M059J (cell line): ENCODE measurements around the gene CSTPP1. TPM values are rescaled to one million over a fixed set of nuclear protein-coding genes. Genes with fewer than 3 reads are reported as not detected.
"Not testable (repeated sequence)": the region's sequence is repeated elsewhere in the genome, so short reads cannot be mapped to it uniquely, and the experiment has no call there.

ENCODE experiments used
- DNase-seq: peaks from one replicate; pipeline ENCODE4 v3.0.0-alpha.2; 2012; ENCODE audit warnings: low read depth
- total RNA-seq: library from RNA; depleted of rRNA; stranded (reverse); fragments of >200 nt; shearing (Covaris generic); gene quantifications from 2 replicates; pipeline ENCODE4 v1.2.3, GENCODE V29; 2014

Gene CSTPP1
- total RNA-seq, 1 experiment from 2014 or later = 46.6 TPM

DNA sequence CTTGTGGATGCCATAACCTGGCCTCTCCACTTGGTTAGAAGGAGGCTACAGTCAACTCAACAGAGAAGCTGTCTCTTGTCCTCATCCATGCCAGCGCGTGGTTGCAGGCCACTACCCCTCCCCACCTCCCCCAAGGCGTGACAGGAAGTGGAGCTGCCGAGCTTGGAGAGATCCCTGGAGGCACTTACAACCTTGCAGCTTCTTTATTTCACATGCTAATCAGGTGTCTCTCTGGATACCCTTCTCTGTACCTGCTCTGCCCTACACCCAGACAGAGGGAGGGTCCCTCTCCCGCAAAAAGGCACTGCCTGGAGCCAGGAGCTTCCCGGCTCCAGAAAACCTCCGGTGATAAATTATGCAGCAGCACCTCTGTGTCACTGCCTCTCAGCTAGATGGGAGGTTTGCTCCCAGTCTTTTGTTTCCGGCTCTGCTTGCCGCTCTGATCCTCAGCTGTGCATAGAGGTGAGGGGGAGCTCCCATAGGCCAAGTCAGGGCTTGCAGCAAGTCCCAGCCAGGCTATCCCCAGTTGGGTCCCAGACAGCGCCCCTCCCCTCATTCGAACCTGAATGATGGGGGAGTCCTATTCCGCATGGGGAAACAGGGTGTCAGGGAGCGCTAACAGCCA, 23.9 kb upstream of the CSTPP1 start:
- DNase-seq = peak; percentile 37

DNA sequence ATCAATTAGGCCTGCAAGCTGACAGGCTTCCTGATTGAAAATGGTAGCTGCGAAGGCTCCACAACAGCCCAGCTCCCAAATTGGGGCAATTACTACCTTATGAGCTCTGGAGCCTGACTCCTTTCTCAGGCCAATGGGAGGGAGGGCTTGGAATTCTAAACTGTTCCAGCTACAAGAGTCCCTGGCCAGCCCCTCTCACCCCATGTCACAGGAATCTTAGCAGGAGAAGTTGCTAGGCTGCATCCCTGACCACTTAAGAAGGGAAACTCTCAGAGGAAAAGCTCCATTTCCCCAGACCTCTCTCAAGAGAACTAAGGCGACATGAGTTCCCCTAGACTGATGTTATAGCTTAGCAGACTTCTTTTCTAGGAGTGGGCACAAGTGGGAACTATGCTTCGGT, 23.1 kb upstream of the CSTPP1 start:
- no peak for DNase-seq

DNA sequence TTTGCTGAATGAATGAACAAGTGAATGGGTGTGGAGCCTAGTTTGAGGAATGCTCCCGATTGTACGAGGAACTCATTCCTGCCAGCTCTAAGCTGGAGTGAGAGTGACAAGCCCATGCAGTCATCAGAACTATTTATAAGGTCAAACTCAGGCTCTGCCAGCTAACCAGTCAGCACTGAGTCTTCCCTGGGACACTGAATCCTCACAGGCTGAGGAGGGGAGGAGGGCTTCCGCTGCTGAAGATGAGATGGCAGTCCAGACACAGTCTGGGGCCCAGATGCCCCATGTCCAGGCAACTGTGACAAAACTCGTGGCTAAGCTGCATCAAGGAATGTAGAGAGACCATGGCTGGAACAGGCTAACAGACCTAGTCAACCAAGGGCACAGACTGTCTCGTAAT, 22.2 kb upstream of the CSTPP1 start:
- DNase-seq = peak; percentile 57

DNA sequence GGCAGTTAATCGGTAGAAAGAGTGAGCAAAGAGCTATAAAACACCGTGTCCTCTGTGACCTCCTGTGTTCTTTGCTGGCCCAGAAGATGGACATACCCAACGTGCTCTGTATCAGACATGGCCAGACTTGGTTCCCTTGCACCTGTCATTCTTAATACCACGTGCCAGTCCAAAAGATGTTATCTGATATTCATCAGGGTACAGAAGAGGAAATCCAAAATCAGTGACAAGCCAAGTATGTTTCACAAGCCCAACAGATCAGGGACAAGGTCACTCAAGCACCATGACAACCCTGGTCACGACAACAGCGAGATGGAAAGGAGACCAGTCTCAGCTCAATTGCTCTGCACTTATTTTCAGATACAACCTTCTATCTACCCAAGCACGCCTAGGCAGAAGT, 21.7 kb upstream of the CSTPP1 start:
- no peak for DNase-seq

DNA sequence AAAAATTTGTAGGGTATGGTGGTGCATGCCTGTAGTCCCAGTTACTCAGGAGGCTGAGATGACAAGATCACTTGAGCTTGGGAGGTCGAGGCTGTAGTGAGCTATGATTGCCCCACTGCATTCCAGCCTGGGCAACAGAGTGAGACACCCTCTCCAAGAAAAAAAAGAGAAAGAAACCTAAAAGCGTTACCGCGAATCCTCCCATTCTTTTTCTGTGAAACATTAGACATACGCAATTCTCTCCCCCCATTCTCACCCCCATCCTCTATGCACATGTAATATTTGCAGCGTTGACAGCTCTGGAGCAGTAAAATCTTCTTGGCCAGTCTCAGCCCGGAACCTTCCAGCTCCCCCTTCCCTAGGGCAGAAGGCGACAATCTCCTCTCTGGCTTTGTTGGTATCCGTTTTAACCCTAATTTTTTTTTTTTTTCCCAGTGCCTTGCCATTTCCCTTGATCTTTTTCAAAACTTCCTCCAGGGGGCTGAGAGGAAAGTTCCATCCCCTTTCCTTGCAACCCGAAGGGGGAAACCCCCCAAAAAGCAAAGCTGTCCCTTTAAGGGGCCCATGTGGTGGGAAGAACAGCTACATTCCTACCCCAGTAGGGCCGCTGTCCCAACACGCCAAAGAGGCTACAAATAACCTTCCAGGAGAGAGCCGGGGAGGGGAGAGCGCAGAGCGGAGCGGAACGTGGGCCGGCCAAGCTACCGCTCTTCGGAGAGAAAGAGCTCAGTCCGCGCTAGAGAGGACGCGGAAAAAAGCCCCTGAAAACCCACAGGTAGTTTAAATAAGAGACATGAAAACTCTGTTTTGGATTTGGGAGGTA, 20.1 kb upstream of the CSTPP1 start:
- DNase-seq = peak; percentile 70

DNA sequence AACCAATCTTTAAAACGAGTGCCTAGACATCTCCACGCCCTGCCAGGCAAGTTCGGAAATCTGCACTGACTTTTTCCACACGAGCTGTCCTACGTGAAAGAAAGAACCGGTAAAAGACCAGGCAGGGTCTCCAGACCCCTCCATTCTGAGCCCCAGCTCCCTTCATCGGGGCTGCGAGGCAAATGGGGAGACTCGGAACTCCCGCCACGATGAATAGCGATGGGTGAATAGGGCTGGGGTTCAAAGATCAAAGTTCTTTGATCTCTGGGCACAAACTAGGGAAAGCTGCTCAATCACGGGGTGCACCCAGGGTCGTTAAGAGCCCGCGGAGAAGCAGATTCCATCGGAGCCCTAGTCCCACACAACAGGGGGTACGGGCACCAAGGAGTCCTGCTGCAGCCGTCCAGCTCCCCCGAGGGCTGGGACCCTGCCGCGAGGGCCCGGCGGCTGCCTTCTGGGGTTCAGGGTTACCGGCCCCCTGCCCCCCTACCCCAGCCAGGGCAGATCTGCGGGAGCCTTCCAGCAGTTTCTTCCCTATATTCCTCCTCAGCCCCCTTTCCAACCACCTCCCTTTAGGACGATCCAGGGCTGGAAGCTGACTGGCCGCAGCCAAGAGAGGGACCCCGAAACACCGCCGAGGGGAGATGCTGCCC, 19.3 kb upstream of the CSTPP1 start:
- no peak for DNase-seq

DNA sequence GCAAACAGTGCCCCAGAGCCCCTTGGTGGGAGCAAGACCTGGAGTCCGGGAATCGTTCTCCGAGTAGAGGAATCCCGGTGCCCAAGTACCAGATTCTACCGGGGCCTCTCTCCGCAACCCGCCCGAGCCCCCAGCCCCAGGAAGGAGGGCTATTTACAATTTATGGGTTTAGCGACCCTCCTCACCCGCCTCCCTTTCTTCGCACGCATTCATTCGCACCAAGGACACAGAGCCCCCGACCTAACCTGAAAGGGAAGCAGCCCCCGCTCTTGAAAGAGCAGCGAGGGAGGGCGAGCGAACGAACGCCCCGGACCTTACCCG, 18.8 kb upstream of the CSTPP1 start:
- no peak for DNase-seq

DNA sequence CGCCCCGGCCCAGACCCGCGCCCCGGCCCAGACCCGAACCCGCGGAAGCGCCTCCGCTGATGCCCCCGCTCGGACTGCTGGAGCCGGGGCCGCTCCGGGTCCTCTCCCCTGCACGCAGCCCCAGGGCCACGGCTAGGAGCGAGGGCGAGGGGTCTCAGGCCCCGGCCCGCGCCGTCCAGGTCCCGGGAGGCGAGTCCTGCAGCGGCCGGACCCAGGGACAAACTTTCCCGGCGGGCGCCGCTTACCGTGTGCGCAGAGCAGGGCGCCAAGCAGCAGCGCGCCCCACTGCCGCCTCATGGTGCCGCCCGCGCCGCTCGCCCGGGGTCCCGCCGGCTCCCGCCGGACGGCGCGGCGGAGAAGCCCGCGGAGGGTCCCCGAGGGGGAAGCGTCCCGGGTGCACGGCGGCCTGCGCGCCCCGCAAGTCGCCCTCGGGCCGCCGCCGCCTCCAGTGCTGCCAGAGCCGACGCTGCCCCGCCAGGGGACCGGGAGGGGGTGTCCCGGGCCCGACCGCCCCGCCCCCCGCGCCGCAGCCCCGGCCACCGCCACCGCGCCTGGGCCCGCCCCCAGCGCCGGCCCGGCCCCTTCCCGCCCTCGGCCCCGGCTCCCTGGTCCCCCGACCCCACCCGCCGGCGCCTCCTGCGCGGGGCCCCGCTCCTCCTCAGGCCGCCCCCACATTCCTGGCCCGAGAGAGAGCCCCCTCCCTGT, 18.3 kb upstream of the CSTPP1 start, which contains the start of gene LRP4:
Gene LRP4, minus strand, starts transcription at position 468 of the 705 bp plus-strand sequence. Its CDS starts 171 bp downstream, at position 297.
- peak; percentile 48 for DNase-seq

DNA sequence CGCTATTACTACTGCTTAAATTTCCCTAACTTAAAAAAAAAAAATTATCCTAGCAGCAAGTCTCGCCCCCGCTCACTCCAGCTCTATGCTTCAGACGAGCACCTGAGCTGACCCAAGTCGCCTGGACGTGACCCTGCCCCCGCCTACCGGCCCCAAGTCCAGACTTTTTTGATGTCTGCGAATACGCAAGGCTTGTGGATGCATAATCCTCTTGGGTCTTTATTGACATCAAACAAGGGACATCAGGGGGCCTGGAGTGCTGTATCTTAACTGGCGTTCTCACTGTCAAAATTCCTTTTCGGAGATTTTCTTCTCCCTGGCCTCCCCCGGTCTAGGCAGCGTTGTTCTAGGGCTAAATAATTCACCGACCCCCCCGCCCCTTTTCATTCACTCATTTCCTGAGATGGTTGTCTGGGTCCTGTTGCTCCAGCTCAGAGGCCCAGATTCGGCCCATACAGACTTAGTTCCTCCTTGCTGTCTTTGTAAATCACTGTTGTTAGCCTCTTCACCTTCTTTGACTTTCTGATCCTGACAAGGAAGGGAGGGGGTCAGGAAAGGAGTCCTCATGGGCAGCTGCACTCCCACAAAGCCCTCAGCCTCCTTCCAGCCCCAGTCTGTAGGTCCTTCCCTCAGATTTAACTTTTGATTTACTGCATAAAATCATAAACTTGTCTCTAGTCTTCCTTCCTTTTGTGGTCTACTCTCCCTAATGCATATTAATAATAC, 17.6 kb upstream of the CSTPP1 start:
- DNase-seq = no peak

DNA sequence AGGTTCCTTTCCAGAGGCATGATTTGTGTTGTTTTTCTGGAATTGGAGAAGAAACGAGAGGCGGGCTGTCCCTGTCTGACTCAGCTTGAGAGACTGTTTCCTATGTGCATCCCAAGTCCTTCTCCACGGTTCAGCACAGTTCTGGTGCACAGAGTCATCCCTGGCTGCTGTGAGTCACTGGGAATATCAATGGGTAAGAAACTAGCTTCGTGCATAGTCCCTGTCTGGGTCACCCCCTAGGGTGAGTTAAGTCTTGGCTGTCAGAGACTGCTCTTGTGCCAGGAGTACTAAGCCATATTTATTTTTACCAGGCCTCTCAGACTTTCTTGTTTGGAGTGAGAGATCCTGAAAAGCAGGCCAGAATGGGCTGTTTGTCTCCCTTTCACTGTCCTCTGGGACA, 15.8 kb upstream of the CSTPP1 start:
- peak; percentile 99 for DNase-seq

DNA sequence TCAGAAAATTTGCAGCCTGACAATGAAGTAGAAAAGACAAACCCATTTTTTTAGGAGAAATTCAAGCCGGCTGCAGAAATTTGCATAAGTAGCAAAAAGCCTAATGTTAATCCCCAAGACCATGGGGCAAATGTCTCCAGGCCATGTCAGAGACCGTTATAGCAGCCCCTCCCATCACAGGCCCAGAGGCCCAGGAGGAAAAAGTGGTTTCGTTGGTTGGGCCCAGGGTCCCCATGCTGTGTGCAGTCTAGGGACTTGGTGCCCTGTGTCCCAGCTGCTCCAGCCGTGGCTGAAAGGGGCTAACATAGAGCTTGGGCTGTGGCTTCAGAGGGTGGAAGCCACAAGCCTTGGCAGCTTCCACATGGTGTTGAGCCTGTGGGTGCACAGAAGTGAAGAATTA, 8.6 kb upstream of the CSTPP1 start:
- not testable (repeated sequence) for DNase-seq

DNA sequence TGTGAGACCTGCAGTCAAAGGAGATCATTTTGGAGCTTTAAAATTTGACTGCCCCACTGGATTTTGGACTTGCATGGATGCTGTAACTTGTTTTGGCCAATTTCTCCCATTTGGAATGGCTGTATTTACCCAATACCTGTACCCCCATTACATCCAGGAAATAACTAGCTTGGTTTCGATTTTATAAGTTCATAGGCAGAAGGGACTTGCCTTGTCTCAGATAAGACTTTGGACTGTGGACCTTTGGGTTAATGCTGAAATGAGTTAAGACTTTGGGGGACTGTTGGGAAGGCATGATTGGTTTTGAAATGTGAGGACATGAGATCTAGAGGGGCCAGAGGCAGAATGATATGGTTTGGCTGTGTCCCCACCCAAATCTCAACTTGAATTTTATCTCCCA, 7.9 kb upstream of the CSTPP1 start:
- DNase-seq = not testable (repeated sequence)

DNA sequence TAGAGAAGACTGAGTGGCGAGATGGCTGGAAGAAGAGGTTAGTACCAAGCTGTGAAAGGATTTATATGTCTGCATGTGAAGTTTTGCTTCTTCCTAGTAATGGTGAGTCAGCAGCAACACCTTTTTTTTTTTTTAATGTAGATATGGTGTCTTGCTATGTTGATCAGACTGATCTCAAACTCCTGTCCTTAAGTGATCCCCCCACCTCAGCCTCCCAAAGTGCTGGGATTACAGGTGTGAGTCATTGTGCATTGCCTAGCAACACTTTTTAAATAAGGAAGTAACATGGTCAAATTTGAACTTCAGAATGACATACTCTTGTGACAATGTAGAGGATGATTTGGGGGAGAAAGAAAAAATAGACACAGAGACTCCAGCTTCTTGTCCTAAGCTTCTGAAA, 6.5 kb upstream of the CSTPP1 start:
- peak; percentile 97 for DNase-seq

DNA sequence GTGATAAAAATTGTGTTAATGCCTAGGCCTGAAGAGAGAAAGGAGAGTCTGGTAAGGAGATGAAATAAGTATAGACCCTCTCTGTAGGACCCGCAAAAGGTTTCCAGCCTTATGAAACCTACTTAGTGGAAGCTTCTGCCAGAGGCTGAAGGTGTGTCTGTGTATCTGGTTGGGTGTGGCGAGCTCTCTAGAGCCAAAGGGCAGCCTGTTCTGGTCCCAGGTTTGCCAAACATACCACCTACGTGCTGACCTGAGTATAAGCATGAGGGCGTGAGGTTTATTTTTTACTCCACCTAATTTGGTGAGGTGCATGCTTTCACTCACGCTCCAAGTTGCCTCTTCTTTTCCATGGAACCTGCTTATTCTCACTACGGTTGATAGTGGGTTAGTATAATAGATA, 5.6 kb downstream of the CSTPP1 start:
- no peak for DNase-seq

DNA sequence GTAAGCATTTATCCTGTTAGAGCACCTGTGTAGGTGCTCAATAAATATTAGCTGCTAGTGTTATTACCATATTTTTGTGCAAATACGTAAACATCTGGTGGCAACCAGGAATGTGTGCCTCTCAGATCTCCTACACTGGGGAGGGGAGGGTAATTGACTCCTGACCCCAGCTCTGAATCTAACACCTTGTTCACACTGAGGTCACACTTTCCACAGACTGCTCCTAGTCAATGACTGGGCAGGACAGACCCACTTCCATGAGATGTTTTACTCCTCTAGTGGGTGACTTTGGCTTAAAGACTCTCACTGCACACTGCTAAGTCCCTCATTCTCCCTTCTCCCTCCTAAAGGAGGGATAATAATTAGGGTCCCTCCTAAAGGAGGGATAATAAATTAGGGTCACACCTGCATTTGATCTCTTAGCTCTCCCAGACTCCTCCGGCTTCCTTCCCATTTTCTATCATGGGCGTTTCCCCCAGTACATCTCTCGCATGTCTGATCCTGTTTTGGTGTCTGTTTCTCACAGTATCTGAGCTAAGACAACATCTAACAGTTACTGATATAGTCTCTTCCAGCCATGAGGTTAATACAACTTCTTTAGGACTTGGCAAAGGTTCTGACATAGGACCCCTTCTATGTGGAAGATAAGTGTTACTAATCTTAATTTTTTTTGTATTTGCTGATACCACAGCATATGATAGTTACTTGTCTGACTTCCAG, 8.0 kb downstream of the CSTPP1 start:
- DNase-seq = no peak

DNA sequence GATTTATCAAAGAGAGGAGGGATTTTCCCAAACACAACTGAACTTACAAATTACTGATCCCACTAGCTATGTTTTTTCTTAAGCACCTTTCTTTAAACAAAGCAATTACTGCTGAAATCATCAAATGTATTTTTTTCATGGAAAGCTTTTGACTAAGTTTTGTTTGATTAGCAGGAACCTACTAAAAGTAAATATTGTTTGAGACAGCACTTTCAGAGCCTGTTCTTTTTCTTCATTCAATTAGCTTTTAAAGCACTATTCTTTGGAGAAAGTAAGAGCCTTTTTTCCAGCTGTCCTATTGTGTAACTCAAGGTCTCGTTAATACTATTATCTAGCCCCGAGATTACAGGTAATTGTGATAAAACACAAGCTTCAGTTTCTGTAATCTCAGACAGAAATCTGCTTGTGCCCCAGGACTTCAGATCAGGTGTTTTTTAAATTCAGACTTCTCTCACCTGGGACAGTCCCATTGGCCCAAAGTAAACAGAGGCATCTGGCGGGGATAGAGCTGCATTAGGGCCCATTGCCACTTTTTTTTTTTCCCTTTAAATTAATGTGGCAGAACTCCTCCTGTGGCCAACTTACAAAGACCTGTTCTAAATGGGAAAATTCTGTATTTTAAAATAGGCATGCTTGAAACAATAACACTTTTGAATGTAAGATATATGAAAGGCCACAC, 11.0 kb downstream of the CSTPP1 start:
- DNase-seq = no peak

DNA sequence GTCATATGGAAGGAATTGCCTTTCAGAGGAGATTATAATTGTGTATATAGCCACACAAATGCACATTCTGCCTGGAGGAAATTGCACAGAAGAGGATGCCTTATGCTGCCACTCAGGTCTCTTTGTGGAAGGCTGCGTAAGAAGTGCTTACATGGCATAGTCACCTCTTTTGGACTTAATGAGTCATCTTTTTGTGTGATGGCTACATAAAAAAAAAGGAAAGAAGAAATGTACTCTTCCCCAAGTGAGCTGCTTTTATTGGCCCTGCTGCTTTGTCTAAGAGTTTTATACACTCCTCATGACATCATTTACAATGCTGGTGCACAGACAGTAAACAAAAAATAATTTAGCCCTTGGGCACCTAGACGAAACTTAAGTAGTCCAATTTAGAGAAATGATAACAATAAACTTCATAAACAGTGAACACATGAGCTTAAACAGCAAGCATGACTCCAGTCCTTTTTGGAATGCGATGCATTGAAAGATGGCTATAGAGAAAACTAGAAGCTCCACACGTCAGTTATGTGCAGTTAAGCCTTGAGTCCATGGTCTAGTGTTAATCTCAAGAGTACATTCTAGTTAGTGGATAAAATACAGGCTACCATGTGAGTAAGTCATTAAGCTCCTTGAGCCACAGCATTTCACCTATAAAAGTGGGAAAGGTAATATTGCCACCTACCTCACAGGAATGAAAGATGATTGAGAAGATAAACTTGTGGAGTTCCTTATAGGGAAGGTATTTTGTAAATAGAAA, 12.0 kb downstream of the CSTPP1 start:
- DNase-seq = peak; percentile 93

DNA sequence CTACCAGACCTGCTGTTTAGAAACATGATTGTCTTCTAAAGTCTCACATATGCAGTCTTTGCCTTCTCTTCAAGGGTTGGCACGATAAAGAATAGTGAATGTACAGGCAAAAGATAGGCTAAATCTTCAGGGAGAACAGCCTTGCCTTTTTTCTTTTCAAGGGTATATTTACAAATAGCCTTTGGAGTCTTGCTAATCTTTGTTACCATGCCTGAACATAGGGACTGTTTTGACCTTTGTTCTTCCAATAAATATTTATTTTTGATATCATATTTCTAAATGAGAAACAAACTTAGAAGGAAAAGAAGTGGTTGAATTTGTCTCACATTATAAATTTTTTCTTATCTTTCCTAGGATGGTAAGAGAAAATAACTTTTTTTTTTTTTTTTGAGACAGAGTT, 12.7 kb downstream of the CSTPP1 start:
- no peak for DNase-seq

DNA sequence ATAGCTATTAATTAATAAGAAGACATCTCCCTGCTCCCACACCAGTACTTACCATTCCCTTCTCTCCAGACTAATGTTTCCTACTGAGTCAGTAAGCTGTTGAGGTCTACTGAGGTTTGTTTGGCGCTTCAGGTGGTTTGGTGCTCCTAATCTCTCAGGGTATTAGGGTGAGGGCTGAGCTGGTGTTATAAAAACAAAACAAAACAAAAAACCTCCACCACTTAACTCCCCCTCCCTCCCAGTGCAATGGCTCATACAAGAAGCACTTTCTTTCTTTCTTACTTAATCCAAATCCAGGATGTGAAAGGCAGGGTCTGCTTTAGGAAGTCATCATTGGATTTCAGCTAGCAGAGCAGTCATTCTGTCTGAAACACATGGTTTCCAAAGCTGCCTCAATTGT, 15.3 kb downstream of the CSTPP1 start:
- DNase-seq = peak; percentile 60

DNA sequence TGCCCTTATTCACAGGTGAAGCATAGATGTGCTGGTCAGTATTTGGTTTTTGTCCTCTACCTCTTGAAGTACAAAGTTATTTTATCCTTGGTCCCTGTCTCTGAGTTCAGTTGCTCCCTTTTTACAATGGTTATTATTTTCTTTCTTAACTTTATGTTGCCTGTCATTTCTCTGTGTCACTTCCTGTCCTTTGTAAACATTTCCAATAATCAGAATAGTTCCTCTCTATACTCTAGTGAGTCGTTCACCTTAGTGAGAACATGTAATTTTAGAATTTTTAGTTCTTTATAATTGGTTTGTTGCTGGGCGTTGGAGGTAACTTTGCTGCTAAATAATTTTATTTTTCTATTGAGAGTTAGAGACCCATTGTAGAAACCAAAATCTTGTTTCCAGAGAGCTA, 16.0 kb downstream of the CSTPP1 start:
- DNase-seq = no peak
